HepG2 (cell line): ENCODE results near the gene HCRTR2. TPM values are rescaled to one million over a fixed set of nuclear protein-coding genes. Genes with fewer than 3 reads are reported as not detected.

Experiments
- ATAC-seq: fragments of 200-7000 bp; cut with Tn5 transposase; 3 replicates; pipeline ENCODE4 v1.9.1; 2020; ENCODE audit warnings: mild to moderate bottlenecking, moderate library complexity
- BruUV-seq: library from RNA; stranded (reverse); fragments of 400-500 nt; replicated peaks from 2 replicates; lab custom pipeline; 2021; lab: Mats Ljungman, UMichigan
- CTCF ChIA-PET: fragments of 300-600 bp; formaldehyde crosslinking; extraction: SDS; loops from one replicate; lab custom pipeline; 2021; ENCODE audit warnings: low total read pairs, inconsistent platforms, low intra/inter-chr PET ratio; lab: Yijun Ruan, JAX
- POLR2A ChIA-PET: fragments of 350-600 bp; sonication (Branson Sonifier 250); formaldehyde crosslinking; loops from one replicate; lab custom pipeline; 2020; ENCODE audit warnings: antibody characterized with exemption, inconsistent platforms; lab: Yijun Ruan, JAX
- DNase-seq: peaks from one replicate; pipeline ENCODE4 v3.0.0-alpha.2; 2015; ENCODE audit warnings: low spot score
- FAIRE-seq: peaks from 3 replicates; lab custom pipeline; 2011; peaks lifted over from hg19 to GRCh38; lab: Jason Lieb, UNC
- H2AFZ ChIP-seq: one replicate; pipeline ENCODE4 v1.6.1; 2011; ENCODE audit warnings: low read length, inconsistent platforms
- H3K27ac ChIP-seq: fragments of 300-600 bp; 3 replicates; pipeline ENCODE4 v1.8.0; 2011; ENCODE audit warnings: mixed run types, mild to moderate bottlenecking, mixed read lengths, low read length, inconsistent platforms; ENCODE audit not compliant: insufficient read depth; ENCODE audit errors: extremely low read length
- H3K27me3 ChIP-seq, 2 experiments: fragments of 200-600 bp in 1 of 2; 2 replicates in 1 of 2; 3 replicates in 1 of 2; pipeline versions ENCODE4 v1.6.0 to v1.8.0; 2011; ENCODE audit warnings: low read length in 2 of 2, mild to moderate bottlenecking in 2 of 2, moderate library complexity in 2 of 2, inconsistent platforms in 1 of 2; ENCODE audit not compliant: insufficient read depth in 2 of 2, control insufficient read depth in 1 of 2
- H3K36me3 ChIP-seq, 2 experiments: fragments of 200-600 bp in 1 of 2; replicated peaks in 1 of 2; 2 replicates in 1 of 2; 3 replicates in 1 of 2; pipeline versions ENCODE4 v1.5.1 to v1.8.0; 2011; ENCODE audit warnings: low read length in 2 of 2, inconsistent platforms in 1 of 2; ENCODE audit not compliant: insufficient read depth in 2 of 2, control insufficient read depth in 1 of 2
- H3K4me1 ChIP-seq: 2 replicates; pipeline ENCODE4 v1.5.1; 2012; ENCODE audit warnings: low read length, inconsistent platforms; ENCODE audit not compliant: insufficient read depth
- H3K4me2 ChIP-seq: 2 replicates; pipeline ENCODE4 v1.6.0; 2011; ENCODE audit warnings: low read depth, low read length, inconsistent platforms
- H3K4me3 ChIP-seq, 3 experiments: fragments of 200-600 bp in 1 of 3; sonication (generic), shearing (Covaris generic) in 1 of 3; replicated peaks in 1 of 3; 2 replicates each; pipeline ENCODE4 v1.5.1; 2011 to 2016; ENCODE audit warnings: low read length in 3 of 3, inconsistent platforms in 2 of 3, low read depth in 2 of 3, mild to moderate bottlenecking in 2 of 3, control low read depth in 1 of 3, mixed read lengths in 1 of 3; ENCODE audit not compliant: insufficient read depth in 1 of 3
- H3K79me2 ChIP-seq: one replicate; pipeline ENCODE4 v1.6.1; 2011; ENCODE audit warnings: low read length, inconsistent platforms; ENCODE audit not compliant: insufficient read depth
- H3K9ac ChIP-seq: 2 replicates; pipeline ENCODE4 v1.6.0; 2011; ENCODE audit warnings: mild to moderate bottlenecking, low read depth, low read length, inconsistent platforms; ENCODE audit not compliant: insufficient read depth
- H3K9me3 ChIP-seq: 2 replicates; pipeline ENCODE4 v1.5.1; 2012; ENCODE audit warnings: mild to moderate bottlenecking, low read length
- H4K20me1 ChIP-seq: 2 replicates; pipeline ENCODE4 v1.6.0; 2011; ENCODE audit warnings: inconsistent platforms, mild to moderate bottlenecking, low read length, moderate library complexity; ENCODE audit not compliant: insufficient read depth
- GRHL1 ChIP-seq: sonication (generic); formaldehyde crosslinking; conservative IDR thresholded peaks from 2 replicates; pipeline ENCODE4 v1.8.0; 2022; ENCODE audit warnings: missing genetic modification reagents
- HNRNPLL ChIP-seq: fragments of 200-400 bp; formaldehyde crosslinking; IDR thresholded peaks from 2 replicates; pipeline ENCODE4 v1.6.1; 2017; ENCODE audit warnings: mild to moderate bottlenecking, low read depth, low read length; ENCODE audit not compliant: poor library complexity, severe bottlenecking
- LBX2 ChIP-seq: sonication (generic); formaldehyde crosslinking; IDR thresholded peaks from 2 replicates; pipeline ENCODE4 v1.5.0; 2020; ENCODE audit warnings: missing genetic modification reagents, mild to moderate bottlenecking, borderline replicate concordance
- SIN3B ChIP-seq: fragments of 150-350 bp; IDR thresholded peaks from 2 replicates; pipeline ENCODE4 v1.6.1; 2014; ENCODE audit warnings: low read length
- SIX1 ChIP-seq: sonication (generic); formaldehyde crosslinking; IDR thresholded peaks from 2 replicates; pipeline ENCODE4 v1.4.0; 2020; ENCODE audit warnings: missing genetic modification reagents, borderline replicate concordance
- SNRNP70 ChIP-seq: fragments of 200-400 bp; formaldehyde crosslinking; IDR thresholded peaks from 2 replicates; pipeline ENCODE4 v1.6.1; 2017; ENCODE audit warnings: mild to moderate bottlenecking, low read depth, low read length, moderate library complexity
- XRCC5 ChIP-seq: fragments of 200-400 bp; formaldehyde crosslinking; optimal IDR thresholded peaks from 2 replicates; pipeline ENCODE3; 2017; ENCODE audit warnings: mild to moderate bottlenecking, low read length
- ZNF143 ChIP-seq: sonication (generic); formaldehyde crosslinking; IDR thresholded peaks from 2 replicates; pipeline ENCODE4 v1.4.0; 2020; ENCODE audit warnings: missing genetic modification reagents
- in situ Hi-C: cut with HindIII; loops from 2 replicates; pipeline ENCODE4 v1.10.0; 2017; ENCODE audit warnings: low pct_unique_long_range_greater_than_20kb; ENCODE audit not compliant: extremely low pct_ligation_motif_present
- intact Hi-C: fragments of 100-400 bp; cut with micrococcal nuclease; formaldehyde crosslinking; loops from one replicate; pipeline ENCODE4 v1.10.0; 2022; ENCODE audit not compliant: unreplicated experiment
- polyA plus RNA-seq, 8 experiments: library from polyadenylated mRNA; depleted of rRNA in 3 of 8; stranded (reverse) in 7 of 8; unstranded in 1 of 8; fragments of >200 nt; fragmentation: Illumina TruSeq in 4 of 8; extraction: Trizol in 4 of 8; gene quantifications; 2 replicates each; pipeline versions ENCODE4 v1.2.1 to v1.2.3, GENCODE V29; 2011 to 2016; ENCODE audit warnings: low read depth in 4 of 8, missing spikeins in 1 of 8, mixed read lengths in 1 of 8; ENCODE audit not compliant: insufficient read depth in 1 of 8
- total RNA-seq, 5 experiments: library from RNA; depleted of rRNA; stranded (reverse); fragments of >200 nt; fragmentation: Illumina TruSeq; extraction: Trizol; gene quantifications; 2 replicates each; pipeline ENCODE4 v1.2.3, GENCODE V29; 2016; ENCODE audit warnings: low read depth in 1 of 5

HCRTR2 gene
- total and polyA plus RNA-seq, 2 of the 13 experiments (the other 11 are each of a cell fraction or from before 2014, with no cell fraction given) = not detected

- in situ Hi-C loops = no loop called here
- H3K27ac ChIP-seq = no peak overlapping the region
- DNase-seq (no peak), ATAC-seq (no peak), FAIRE-seq (no peak)
- ChIA-PET POLR2A (no interaction called here), CTCF (no interaction called here)
- no peak overlapping the region for H3K4me3 ChIP-seq
- no peak overlapping the region for H3K4me2 ChIP-seq
- no peaks in the 10 kb centered on the region for H3K27me3 ChIP-seq
- H3K36me3 ChIP-seq = no peaks in the 10 kb centered on the region
- no peaks in the 10 kb centered on the region for H3K9me3 ChIP-seq
- no peaks in the 10 kb centered on the region for H4K20me1 ChIP-seq
- no TSS peak for BruUV-seq
- H2AFZ ChIP-seq = no peak overlapping the region
- no peak for TF ChIP-seq GRHL1 (CRISPR knock-in tag)
- TF ChIP-seq ZNF143 (CRISPR knock-in tag) = no peak
- no peak for TF ChIP-seq SIN3B
- TF ChIP-seq SNRNP70 = no peak
- no peak for TF ChIP-seq HNRNPLL
- no peak for TF ChIP-seq LBX2 (CRISPR knock-in tag)
- no peak for TF ChIP-seq XRCC5
- no peak for TF ChIP-seq SIX1 (CRISPR knock-in tag)
- intact Hi-C loops = no loop called here
- H3K4me1 ChIP-seq = no peaks in the 10 kb centered on the region
- no peaks in the 10 kb centered on the region for H3K79me2 ChIP-seq
- no peak overlapping the region for H3K9ac ChIP-seq
Observed at GRCh38 chr6:55136916-55137315, 37.4 kb upstream of the HCRTR2 start.
